ENCODE results near the gene UBAP2L. TPM values are rescaled to one million over a fixed set of nuclear protein-coding genes. Genes with fewer than 3 reads are reported as not detected.
A peak's percentile ranks its signal among the peaks of the same experiment; 100 is the strongest.

The UBAP2L gene, protein sequence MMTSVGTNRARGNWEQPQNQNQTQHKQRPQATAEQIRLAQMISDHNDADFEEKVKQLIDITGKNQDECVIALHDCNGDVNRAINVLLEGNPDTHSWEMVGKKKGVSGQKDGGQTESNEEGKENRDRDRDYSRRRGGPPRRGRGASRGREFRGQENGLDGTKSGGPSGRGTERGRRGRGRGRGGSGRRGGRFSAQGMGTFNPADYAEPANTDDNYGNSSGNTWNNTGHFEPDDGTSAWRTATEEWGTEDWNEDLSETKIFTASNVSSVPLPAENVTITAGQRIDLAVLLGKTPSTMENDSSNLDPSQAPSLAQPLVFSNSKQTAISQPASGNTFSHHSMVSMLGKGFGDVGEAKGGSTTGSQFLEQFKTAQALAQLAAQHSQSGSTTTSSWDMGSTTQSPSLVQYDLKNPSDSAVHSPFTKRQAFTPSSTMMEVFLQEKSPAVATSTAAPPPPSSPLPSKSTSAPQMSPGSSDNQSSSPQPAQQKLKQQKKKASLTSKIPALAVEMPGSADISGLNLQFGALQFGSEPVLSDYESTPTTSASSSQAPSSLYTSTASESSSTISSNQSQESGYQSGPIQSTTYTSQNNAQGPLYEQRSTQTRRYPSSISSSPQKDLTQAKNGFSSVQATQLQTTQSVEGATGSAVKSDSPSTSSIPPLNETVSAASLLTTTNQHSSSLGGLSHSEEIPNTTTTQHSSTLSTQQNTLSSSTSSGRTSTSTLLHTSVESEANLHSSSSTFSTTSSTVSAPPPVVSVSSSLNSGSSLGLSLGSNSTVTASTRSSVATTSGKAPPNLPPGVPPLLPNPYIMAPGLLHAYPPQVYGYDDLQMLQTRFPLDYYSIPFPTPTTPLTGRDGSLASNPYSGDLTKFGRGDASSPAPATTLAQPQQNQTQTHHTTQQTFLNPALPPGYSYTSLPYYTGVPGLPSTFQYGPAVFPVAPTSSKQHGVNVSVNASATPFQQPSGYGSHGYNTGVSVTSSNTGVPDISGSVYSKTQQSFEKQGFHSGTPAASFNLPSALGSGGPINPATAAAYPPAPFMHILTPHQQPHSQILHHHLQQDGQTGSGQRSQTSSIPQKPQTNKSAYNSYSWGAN
- 100 to 1,000 TPM in 2 of 4 donors, 10 to 100 TPM in 2; 57.8 to 102 (median 88.8) TPM for total RNA-seq

DNA sequence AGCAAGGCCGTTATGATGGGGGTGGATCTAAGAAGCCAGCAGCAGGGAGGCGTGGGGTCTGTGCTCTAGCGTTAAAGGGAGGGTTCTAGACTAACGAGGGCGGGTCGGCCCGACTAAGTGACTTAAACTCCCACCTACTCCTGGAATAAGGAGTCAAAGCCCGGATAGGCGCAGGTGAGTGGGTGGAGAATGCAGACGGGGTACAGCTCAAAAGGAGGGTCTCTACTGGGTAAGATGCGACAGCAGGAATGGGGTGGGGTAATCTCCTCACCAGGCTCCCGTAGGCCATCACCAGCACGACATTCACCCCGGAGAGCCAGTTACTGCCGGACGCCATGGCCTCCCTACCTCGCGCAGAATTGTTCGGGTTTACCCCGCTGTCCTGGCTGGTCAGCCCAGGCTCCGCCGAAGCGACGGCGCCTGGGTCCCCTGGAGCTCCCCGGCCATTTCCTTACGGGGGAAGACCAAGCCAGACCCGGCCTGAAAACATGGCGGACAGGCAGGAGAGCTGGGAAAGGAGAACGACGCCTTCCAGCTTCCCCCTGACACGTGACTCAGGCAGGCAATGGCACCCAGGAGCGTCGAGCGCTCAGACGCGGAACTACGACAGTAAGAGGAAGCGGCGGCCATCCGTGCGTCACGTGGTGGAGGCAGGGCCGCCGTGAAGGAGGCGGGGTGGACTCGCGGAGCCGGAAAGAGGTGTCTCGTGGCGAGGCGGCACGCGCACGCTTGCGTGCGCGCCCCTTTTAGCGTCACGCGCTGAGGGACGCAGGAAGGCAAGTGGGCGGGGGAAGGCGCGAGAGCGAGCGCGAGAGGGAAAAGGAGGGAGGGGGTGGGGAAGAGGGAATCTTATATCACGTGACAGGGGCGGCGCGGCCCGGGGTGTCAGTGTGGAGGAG is at the start of gene UBAP2L:
TSS of gene UBAP2L (plus strand) at position 885 of the 899 bp plus-strand sequence. CDS start 4,169 bp downstream, outside the sequence.
- peak within 1 kb of the TSS; percentile 91 to 97 (median 97) for H3K4me3 ChIP-seq (replicated peaks in 1 of 3)
- peak within 1 kb of the TSS; percentile 97 to 100 (median 99) for H3K27ac ChIP-seq
- no peaks in the 10 kb centered on the region for H3K27me3 ChIP-seq
- TF ChIP-seq, protein P1, sequence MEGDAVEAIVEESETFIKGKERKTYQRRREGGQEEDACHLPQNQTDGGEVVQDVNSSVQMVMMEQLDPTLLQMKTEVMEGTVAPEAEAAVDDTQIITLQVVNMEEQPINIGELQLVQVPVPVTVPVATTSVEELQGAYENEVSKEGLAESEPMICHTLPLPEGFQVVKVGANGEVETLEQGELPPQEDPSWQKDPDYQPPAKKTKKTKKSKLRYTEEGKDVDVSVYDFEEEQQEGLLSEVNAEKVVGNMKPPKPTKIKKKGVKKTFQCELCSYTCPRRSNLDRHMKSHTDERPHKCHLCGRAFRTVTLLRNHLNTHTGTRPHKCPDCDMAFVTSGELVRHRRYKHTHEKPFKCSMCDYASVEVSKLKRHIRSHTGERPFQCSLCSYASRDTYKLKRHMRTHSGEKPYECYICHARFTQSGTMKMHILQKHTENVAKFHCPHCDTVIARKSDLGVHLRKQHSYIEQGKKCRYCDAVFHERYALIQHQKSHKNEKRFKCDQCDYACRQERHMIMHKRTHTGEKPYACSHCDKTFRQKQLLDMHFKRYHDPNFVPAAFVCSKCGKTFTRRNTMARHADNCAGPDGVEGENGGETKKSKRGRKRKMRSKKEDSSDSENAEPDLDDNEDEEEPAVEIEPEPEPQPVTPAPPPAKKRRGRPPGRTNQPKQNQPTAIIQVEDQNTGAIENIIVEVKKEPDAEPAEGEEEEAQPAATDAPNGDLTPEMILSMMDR (IDR thresholded peaks at IDR 0.05) = peak in 1 of 6 experiments; percentile 9
- TF ChIP-seq POLR2A (IDR thresholded peaks at IDR 0.05) = peak in 1 of 2 donors; percentile 89
- no peaks in the 10 kb centered on the region for H3K9me3 ChIP-seq
- WGBS, 2 donors = 1% methylated on average over 16 to 61 of the region's 73 CpGs
- peak; percentile 99 for DNase-seq
- no peaks in the 10 kb centered on the region for H3K36me3 ChIP-seq
- intact Hi-C loops (cut with DNase I) = loop anchor here (5.0 kb wide), 1 partner anchor 38 kb away; no protein-coding TSS in a partner anchor
- peaks cover 35 to 36% of the 10 kb centered on the region in 2 donors for H3K4me1 ChIP-seq

DNA sequence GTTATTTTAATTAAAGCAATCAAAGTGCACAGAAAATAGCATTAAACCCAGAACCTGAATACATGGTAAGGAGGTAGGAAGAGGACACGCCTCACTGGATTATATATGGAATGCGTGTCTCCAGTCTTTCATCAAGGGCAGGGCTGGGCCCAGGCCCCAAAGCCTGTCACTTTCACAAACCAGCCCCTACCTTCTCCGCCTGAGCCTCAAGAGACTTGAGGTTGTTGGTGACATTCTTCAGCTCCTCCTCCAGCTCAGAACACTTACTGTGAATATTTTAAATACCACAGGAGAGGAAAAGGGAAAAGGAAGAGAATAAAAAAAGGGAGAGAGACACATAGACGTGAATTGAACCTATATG is 49.6 kb upstream of the UBAP2L start:
- Histone ChIP-seq H3K9me3 (no peaks in the 10 kb centered on the region), H3K27ac (no peak overlapping the region), H3K4me1 (peaks cover 4 to 8% of the 10 kb centered on the region in 2 donors), H3K4me3 (replicated peaks in 1 of 3) (no peak overlapping the region), H3K27me3 (no peaks in the 10 kb centered on the region), H3K36me3 (peaks cover 75 to 82% of the 10 kb centered on the region in 2 donors)
- TF ChIP-seq, protein P1 (IDR thresholded peaks at IDR 0.05) = no peak
- no peak for TF ChIP-seq POLR2A (IDR thresholded peaks at IDR 0.05)
- WGBS, 2 donors = 90 to 94% methylated on average over 4 of the region's 4 CpGs
- DNase-seq = no peak
- intact Hi-C loops (cut with DNase I) = no loop called here

GRCh38 chr1:154171880-154172279 is 48.9 kb upstream of the UBAP2L start:
- H3K4me1 ChIP-seq = peaks cover 8 to 15% of the 10 kb centered on the region in 2 donors
- H3K36me3 ChIP-seq = peaks cover 68 to 75% of the 10 kb centered on the region in 2 donors
- TF ChIP-seq, protein P1 (IDR thresholded peaks at IDR 0.05) = no peak
- WGBS, 2 donors = 86 to 88% methylated on average over 5 of the region's 5 CpGs
- intact Hi-C loops (cut with DNase I) = no loop called here
- DNase-seq = no peak
- H3K27ac ChIP-seq = no peak overlapping the region
- no peaks in the 10 kb centered on the region for H3K9me3 ChIP-seq
- no peak overlapping the region for H3K4me3 ChIP-seq (replicated peaks in 1 of 3)
- no peaks in the 10 kb centered on the region for H3K27me3 ChIP-seq

DNA sequence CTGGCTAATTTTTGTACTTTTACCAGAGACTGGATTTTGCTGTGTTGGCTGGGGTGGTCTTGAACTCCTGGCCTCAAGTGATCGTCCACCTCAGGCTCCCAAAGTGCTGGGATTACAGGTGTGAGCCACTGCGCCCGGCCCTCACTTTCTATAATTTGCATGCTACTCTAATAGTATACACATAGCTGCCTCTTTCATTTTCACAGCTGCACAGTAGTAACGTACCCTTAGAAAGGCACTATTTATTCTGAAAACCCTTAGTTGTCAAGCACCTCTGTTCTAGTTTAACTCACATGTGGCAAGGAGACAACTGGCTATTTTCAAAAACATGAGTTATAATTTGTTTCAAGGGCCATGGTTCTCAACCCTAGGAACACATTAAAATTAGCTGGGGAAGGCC is 46.1 kb upstream of the UBAP2L start:
- intact Hi-C loops (cut with DNase I) = no loop called here

More for the DNA sequence above, 46.1 kb upstream of the UBAP2L start:
- H3K27ac ChIP-seq = no peak overlapping the region
- peaks cover 46 to 50% of the 10 kb centered on the region in 2 donors for H3K36me3 ChIP-seq
- no peaks in the 10 kb centered on the region for H3K27me3 ChIP-seq
- H3K4me3 ChIP-seq (replicated peaks in 1 of 3) = no peak overlapping the region
- DNase-seq = no peak
- 94 to 98% methylated on average over 4 of the region's 4 CpGs for WGBS, 2 donors
- H3K9me3 ChIP-seq = no peaks in the 10 kb centered on the region
- H3K4me1 ChIP-seq = peaks cover 15 to 38% of the 10 kb centered on the region in 2 donors
- no peak for TF ChIP-seq POLR2A (IDR thresholded peaks at IDR 0.05)
- TF ChIP-seq, protein P1 (IDR thresholded peaks at IDR 0.05) = no peak

All from thyroid gland (tissue), 4 donors.